GM12878 (cell line): ENCODE measurements around the gene TRAPPC3. TPM values are rescaled to one million over a fixed set of nuclear protein-coding genes. Genes with fewer than 3 reads are reported as not detected.

Experiments used
- ATAC-seq: fragments of 200-7000 bp; cut with Tn5 transposase; 3 replicates; pipeline ENCODE4 v1.9.1; 2020; ENCODE audit warnings: mild to moderate bottlenecking, moderate library complexity
- BruUV-seq: library from RNA; stranded (reverse); fragments of 400-500 nt; replicated peaks from 2 replicates; lab custom pipeline; 2021; lab: Mats Ljungman, UMichigan
- CTCF ChIA-PET: fragments of 300-600 bp; sonication (Branson Sonifier 250); formaldehyde crosslinking; extraction: SDS; loops from one replicate; lab custom pipeline; 2021; ENCODE audit warnings: inconsistent platforms; lab: Yijun Ruan, JAX
- POLR2A ChIA-PET: fragments of 350-600 bp; formaldehyde crosslinking; extraction: SDS; loops from one replicate; lab custom pipeline; 2021; ENCODE audit warnings: inconsistent platforms; lab: Charles Lee
- RAD21 ChIA-PET: fragments of 300-600 bp; sonication (Branson Sonifier 250); formaldehyde crosslinking; loops from one replicate; lab custom pipeline; 2023; ENCODE audit warnings: antibody characterized with exemption; ENCODE audit not compliant: unreplicated experiment; lab: Charles Lee
- SMC1A ChIA-PET: fragments of 300-600 bp; sonication (Branson Sonifier 250); formaldehyde crosslinking; loops from one replicate; lab custom pipeline; 2023; ENCODE audit not compliant: unreplicated experiment, uncharacterized antibody; lab: Charles Lee
- DNase-seq: peaks from one replicate; pipeline ENCODE4 v3.0.0-alpha.2; 2011; ENCODE audit warnings: low read depth, low spot score
- FAIRE-seq: peaks from 3 replicates; lab custom pipeline; 2011; peaks lifted over from hg19 to GRCh38; lab: Jason Lieb, UNC
- H2AFZ ChIP-seq: 2 replicates; pipeline ENCODE4 v1.6.0; 2011; ENCODE audit warnings: low read depth, low read length, control low read depth; ENCODE audit not compliant: control insufficient read depth
- H3K27ac ChIP-seq: 2 replicates; pipeline ENCODE4 v1.5.1; 2011; ENCODE audit warnings: control low read depth; ENCODE audit not compliant: control insufficient read depth, insufficient read depth
- H3K27me3 ChIP-seq, 2 experiments: replicated peaks in 1 of 2; 2 replicates each; pipeline versions ENCODE4 v1.6.0 to v1.6.1; 2011; ENCODE audit warnings: low read length in 1 of 2; ENCODE audit not compliant: control insufficient read depth in 2 of 2, insufficient read depth in 2 of 2
- H3K36me3 ChIP-seq, 2 experiments: 2 replicates each; pipeline ENCODE4 v1.5.1; 2011; ENCODE audit warnings: low read length in 1 of 2; ENCODE audit not compliant: control insufficient read depth in 2 of 2, insufficient read depth in 2 of 2
- H3K4me1 ChIP-seq: 2 replicates; pipeline ENCODE4 v1.6.1; 2011; ENCODE audit warnings: mild to moderate bottlenecking, low read length, moderate library complexity, mixed read lengths; ENCODE audit not compliant: control insufficient read depth, insufficient read depth
- H3K4me2 ChIP-seq: 2 replicates; pipeline ENCODE4 v1.6.0; 2011; ENCODE audit warnings: control low read depth; ENCODE audit not compliant: control insufficient read depth, insufficient read depth
- H3K4me3 ChIP-seq: fragments of 200-600 bp; sonication (generic); 2 replicates; pipeline ENCODE4 v1.5.1; 2016
- H3K79me2 ChIP-seq: 2 replicates; pipeline ENCODE4 v1.6.0; 2011; ENCODE audit warnings: low read length; ENCODE audit not compliant: control insufficient read depth, insufficient read depth
- H3K9ac ChIP-seq: 2 replicates; pipeline ENCODE4 v1.8.0; 2011; ENCODE audit warnings: low read length, control low read depth, mixed read lengths; ENCODE audit not compliant: control insufficient read depth, insufficient read depth
- H3K9me3 ChIP-seq: replicated peaks from 3 replicates; pipeline ENCODE4 v1.5.1; 2011; ENCODE audit warnings: mild to moderate bottlenecking, low read length; ENCODE audit not compliant: control insufficient read depth, insufficient read depth
- H4K20me1 ChIP-seq: 2 replicates; pipeline ENCODE4 v1.6.0; 2011; ENCODE audit not compliant: control insufficient read depth, insufficient read depth
- BHLHE40 ChIP-seq, 2 experiments: fragments of 450-650 bp in 1 of 2; IDR thresholded peaks; 2 replicates each; pipeline ENCODE4 v1.6.1; 2011 to 2017; ENCODE audit warnings: low read depth in 2 of 2, borderline replicate concordance in 1 of 2, improper control_type of control experiment in 1 of 2, low read length in 1 of 2, mild to moderate bottlenecking in 1 of 2
- ELK1 ChIP-seq: IDR thresholded peaks from 2 replicates; pipeline ENCODE4 v1.6.1; 2012; ENCODE audit warnings: low read depth, low read length, improper control_type of control experiment
- HCFC1 ChIP-seq: fragments of 150-350 bp; IDR thresholded peaks from 2 replicates; pipeline ENCODE4 v1.6.1; 2014; ENCODE audit warnings: low read length
- HSF1 ChIP-seq: fragments of 150-350 bp; IDR thresholded peaks from 2 replicates; pipeline ENCODE4 v1.6.1; 2014; ENCODE audit warnings: mild to moderate bottlenecking, low read depth, low read length
- MYC ChIP-seq: IDR thresholded peaks from 2 replicates; pipeline ENCODE4 v1.6.1; 2011; ENCODE audit warnings: mild to moderate bottlenecking, low read length, moderate library complexity, inconsistent platforms; ENCODE audit not compliant: insufficient read depth, insufficient replicate concordance, insufficient read length, severe bottlenecking
- TCF12 ChIP-seq: IDR thresholded peaks from 2 replicates; pipeline ENCODE4 v1.6.1; 2011; ENCODE audit warnings: low read depth, mild to moderate bottlenecking, low read length
- TCF7 ChIP-seq: IDR thresholded peaks from 2 replicates; pipeline ENCODE4 v1.6.1; 2014; ENCODE audit warnings: antibody characterized with exemption, borderline replicate concordance
- USF2 ChIP-seq: IDR thresholded peaks from 2 replicates; pipeline ENCODE4 v1.6.1; 2011; ENCODE audit warnings: low read depth, low read length, improper control_type of control experiment, borderline replicate concordance
- ZBTB33 ChIP-seq: fragments of 450-650 bp; IDR thresholded peaks from 2 replicates; pipeline ENCODE4 v1.6.1; 2017; ENCODE audit warnings: mild to moderate bottlenecking
- ZNF24 ChIP-seq: fragments of 450-650 bp; IDR thresholded peaks from 2 replicates; pipeline ENCODE4 v1.6.1; 2017; ENCODE audit warnings: antibody characterized with exemption, mild to moderate bottlenecking
- WGBS: methylation state at CpG from one replicate; pipeline ENCODE4 v1.1.6; 2016; ENCODE audit warnings: low lambda C conversion rate; ENCODE audit not compliant: insufficient replicate concordance, insufficient coverage; ENCODE audit errors: missing lambda C conversion rate; 5-methylcytosine and 5-hydroxymethylcytosine counted together
- in situ Hi-C: fragments of 300-500 bp; cut with MboI; formaldehyde crosslinking; loops from 9 replicates; pipeline ENCODE4 v1.14.3; 2018; ENCODE audit warnings: mixed read lengths
- intact Hi-C: fragments of 100-400 bp; cut with micrococcal nuclease; formaldehyde crosslinking; loops from one replicate; pipeline ENCODE4 v1.14.2; 2022; ENCODE audit not compliant: unreplicated experiment
- polyA plus RNA-seq, 11 experiments: library from polyadenylated mRNA; depleted of rRNA in 4 of 11; unstranded in 6 of 11; stranded (reverse) in 5 of 11; fragments of >200 nt; fragmentation: Nextera tagmentation in 4 of 11; fragmentation: Illumina TruSeq in 1 of 11; extraction: Ambion mirVana in 4 of 11; extraction: Trizol in 1 of 11; gene quantifications; 1 replicate in 1 of 11; 2 replicates in 10 of 11; pipeline versions ENCODE4 v1.2.1 to v1.2.3, GENCODE V29; 2011 to 2016; ENCODE audit warnings: inconsistent platforms in 2 of 11, missing spikeins in 2 of 11, low read depth in 1 of 11
- total RNA-seq, 4 experiments: library from RNA; depleted of rRNA in 3 of 4; stranded (reverse); fragments of >200 nt in 3 of 4; fragmentation: Illumina TruSeq in 1 of 4; extraction: Trizol in 1 of 4; gene quantifications; 2 replicates each; pipeline versions ENCODE4 v1.2.1 to v1.2.3, GENCODE V29; 2013 to 2021
- TF ChIP-seq, protein P1 (sequence below): IDR thresholded peaks from 2 replicates; pipeline ENCODE4 v1.6.1; 2012; ENCODE audit warnings: low read depth, low read length, improper control_type of control experiment
- TF ChIP-seq, protein P2 (sequence below): fragments of 450-650 bp; IDR thresholded peaks from 2 replicates; pipeline ENCODE4 v1.6.1; 2016; ENCODE audit warnings: mild to moderate bottlenecking, moderate library complexity, borderline replicate concordance

The TRAPPC3 gene
- total and polyA plus RNA-seq, 10 of the 15 experiments (the other 5 are each of a cell fraction or from before 2014, with no cell fraction given): 14.7 to 122 (median 70.5) TPM

- H4K20me1 ChIP-seq: no peaks in the 10 kb centered on the region
- H3K9me3 ChIP-seq: no peaks in the 10 kb centered on the region
- in situ Hi-C loops: no loop called here
- ATAC-seq (no peak), FAIRE-seq (no peak), DNase-seq (no peak)
- H3K27me3 ChIP-seq: no peaks in the 10 kb centered on the region
- WGBS: 72% methylated on average over 6 of the region's 6 CpGs
- no peak overlapping the region for H3K4me3 ChIP-seq
- intact Hi-C loops: no loop called here
- H3K36me3 ChIP-seq: peaks cover 2 to 5% of the 10 kb centered on the region in 2 experiments; a peak in 2 of 4 replicates
- H3K27ac ChIP-seq: no peak overlapping the region
- H2AFZ ChIP-seq: no peak overlapping the region
- no peaks in the 10 kb centered on the region for H3K79me2 ChIP-seq
- ChIA-PET SMC1A (interaction anchor here (0.8 to 3.7 kb wide), 13 partner anchors 8 to 150 kb away, joined by 3 to 16 read pairs (median 4); partner anchors contain the start of gene TRAPPC3), CTCF (interaction anchor here (0.6 to 4.7 kb wide), 30 partner anchors 9 to 367 kb away, joined by 3 to 56 read pairs (median 4); partner anchors contain the start of genes AGO1, LSM10 and TRAPPC3), RAD21 (interaction anchor here (0.6 to 2.9 kb wide), 13 partner anchors 10 to 248 kb away, joined by 3 to 15 read pairs (median 4); partner anchors contain the start of gene SH3D21), POLR2A (no interaction called here)
- H3K9ac ChIP-seq: no peak overlapping the region
- H3K4me1 ChIP-seq: no peaks in the 10 kb centered on the region
- no peak overlapping the region for H3K4me2 ChIP-seq
- no TSS peak for BruUV-seq
- TF ChIP-seq ZNF24 (no peak), BHLHE40 (IDR thresholded peaks at IDR 0.05; ENCODE audit: borderline replicate concordance in 1 of 2, low read depth in 2 of 2, low read length in 1 of 2) (no peak), USF2 (no peak), ELK1 (no peak), TCF12 (no peak), TCF7 (no peak), MYC (no peak), HCFC1 (no peak), HSF1 (no peak), ZBTB33 (no peak)
- TF ChIP-seq, protein P1, sequence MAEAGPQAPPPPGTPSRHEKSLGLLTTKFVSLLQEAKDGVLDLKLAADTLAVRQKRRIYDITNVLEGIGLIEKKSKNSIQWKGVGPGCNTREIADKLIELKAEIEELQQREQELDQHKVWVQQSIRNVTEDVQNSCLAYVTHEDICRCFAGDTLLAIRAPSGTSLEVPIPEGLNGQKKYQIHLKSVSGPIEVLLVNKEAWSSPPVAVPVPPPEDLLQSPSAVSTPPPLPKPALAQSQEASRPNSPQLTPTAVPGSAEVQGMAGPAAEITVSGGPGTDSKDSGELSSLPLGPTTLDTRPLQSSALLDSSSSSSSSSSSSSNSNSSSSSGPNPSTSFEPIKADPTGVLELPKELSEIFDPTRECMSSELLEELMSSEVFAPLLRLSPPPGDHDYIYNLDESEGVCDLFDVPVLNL: no peak
- TF ChIP-seq, protein P2, sequence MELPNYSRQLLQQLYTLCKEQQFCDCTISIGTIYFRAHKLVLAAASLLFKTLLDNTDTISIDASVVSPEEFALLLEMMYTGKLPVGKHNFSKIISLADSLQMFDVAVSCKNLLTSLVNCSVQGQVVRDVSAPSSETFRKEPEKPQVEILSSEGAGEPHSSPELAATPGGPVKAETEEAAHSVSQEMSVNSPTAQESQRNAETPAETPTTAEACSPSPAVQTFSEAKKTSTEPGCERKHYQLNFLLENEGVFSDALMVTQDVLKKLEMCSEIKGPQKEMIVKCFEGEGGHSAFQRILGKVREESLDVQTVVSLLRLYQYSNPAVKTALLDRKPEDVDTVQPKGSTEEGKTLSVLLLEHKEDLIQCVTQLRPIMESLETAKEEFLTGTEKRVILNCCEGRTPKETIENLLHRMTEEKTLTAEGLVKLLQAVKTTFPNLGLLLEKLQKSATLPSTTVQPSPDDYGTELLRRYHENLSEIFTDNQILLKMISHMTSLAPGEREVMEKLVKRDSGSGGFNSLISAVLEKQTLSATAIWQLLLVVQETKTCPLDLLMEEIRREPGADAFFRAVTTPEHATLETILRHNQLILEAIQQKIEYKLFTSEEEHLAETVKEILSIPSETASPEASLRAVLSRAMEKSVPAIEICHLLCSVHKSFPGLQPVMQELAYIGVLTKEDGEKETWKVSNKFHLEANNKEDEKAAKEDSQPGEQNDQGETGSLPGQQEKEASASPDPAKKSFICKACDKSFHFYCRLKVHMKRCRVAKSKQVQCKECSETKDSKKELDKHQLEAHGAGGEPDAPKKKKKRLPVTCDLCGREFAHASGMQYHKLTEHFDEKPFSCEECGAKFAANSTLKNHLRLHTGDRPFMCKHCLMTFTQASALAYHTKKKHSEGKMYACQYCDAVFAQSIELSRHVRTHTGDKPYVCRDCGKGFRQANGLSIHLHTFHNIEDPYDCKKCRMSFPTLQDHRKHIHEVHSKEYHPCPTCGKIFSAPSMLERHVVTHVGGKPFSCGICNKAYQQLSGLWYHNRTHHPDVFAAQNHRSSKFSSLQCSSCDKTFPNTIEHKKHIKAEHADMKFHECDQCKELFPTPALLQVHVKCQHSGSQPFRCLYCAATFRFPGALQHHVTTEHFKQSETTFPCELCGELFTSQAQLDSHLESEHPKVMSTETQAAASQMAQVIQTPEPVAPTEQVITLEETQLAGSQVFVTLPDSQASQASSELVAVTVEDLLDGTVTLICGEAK: no peak
These were observed 14.0 kb downstream of the TRAPPC3 start for GRCh38 chr1:36135330-36135667.
